MM.1S (cell line): Measurements from ENCODE around the gene CCDC138.

Experiments used
- DNase-seq: peaks from one replicate; pipeline ENCODE4 v3.0.0-alpha.2; 2015
- H2AFZ ChIP-seq: fragments of 300-600 bp; sonication (generic); 2 replicates; pipeline ENCODE4 v1.6.0; 2016; ENCODE audit warnings: antibody characterized with exemption, low read length
- H3F3A ChIP-seq: fragments of 300-600 bp; sonication (generic); 2 replicates; pipeline ENCODE4 v1.6.1; 2016; ENCODE audit warnings: mild to moderate bottlenecking, antibody characterized with exemption, low read length, moderate library complexity, mixed read lengths; ENCODE audit not compliant: insufficient read depth
- H3K27ac ChIP-seq: fragments of 300-600 bp; sonication (generic); 2 replicates; pipeline ENCODE4 v1.5.1; 2016; ENCODE audit warnings: mild to moderate bottlenecking, low read length
- H3K27me3 ChIP-seq: fragments of 300-600 bp; sonication (generic); replicated peaks from 2 replicates; pipeline ENCODE4 v1.6.0; 2016; ENCODE audit warnings: low read length; ENCODE audit not compliant: insufficient read depth
- H3K36me3 ChIP-seq: fragments of 300-600 bp; sonication (generic); replicated peaks from 2 replicates; pipeline ENCODE4 v1.6.1; 2016; ENCODE audit warnings: mild to moderate bottlenecking, low read length, mixed read lengths; ENCODE audit not compliant: insufficient read depth
- H3K4me1 ChIP-seq: fragments of 300-600 bp; sonication (generic); 2 replicates; pipeline ENCODE4 v1.6.1; 2016; ENCODE audit warnings: low read length, mixed read lengths
- H3K4me2 ChIP-seq: fragments of 300-600 bp; sonication (generic); 2 replicates; pipeline ENCODE4 v1.6.0; 2016; ENCODE audit warnings: low read depth, low read length
- H3K4me3 ChIP-seq: fragments of 300-600 bp; sonication (generic); 2 replicates; pipeline ENCODE4 v1.5.1; 2016; ENCODE audit warnings: low read length, mixed read lengths
- H3K79me2 ChIP-seq: fragments of 300-600 bp; sonication (generic); 2 replicates; pipeline ENCODE4 v1.6.1; 2016; ENCODE audit warnings: mixed run types, low read length, mixed read lengths
- H3K9ac ChIP-seq: fragments of 300-600 bp; sonication (generic); 2 replicates; pipeline ENCODE4 v1.6.1; 2016; ENCODE audit warnings: low read length, mixed read lengths
- H3K9me2 ChIP-seq: fragments of 300-600 bp; sonication (generic); replicated peaks from 2 replicates; pipeline ENCODE4 v1.6.1; 2016; ENCODE audit warnings: mild to moderate bottlenecking, low read length, mixed read lengths; ENCODE audit not compliant: insufficient read depth
- H3K9me3 ChIP-seq: fragments of 300-600 bp; sonication (generic); replicated peaks from 2 replicates; pipeline ENCODE4 v1.6.1; 2016; ENCODE audit warnings: mild to moderate bottlenecking, low read length, mixed read lengths; ENCODE audit not compliant: insufficient read depth
- H4K20me1 ChIP-seq: fragments of 300-600 bp; sonication (generic); 2 replicates; pipeline ENCODE4 v1.6.1; 2016; ENCODE audit warnings: mild to moderate bottlenecking, low read length, moderate library complexity, mixed read lengths; ENCODE audit not compliant: insufficient read depth
- EZH2 ChIP-seq: fragments of 300-600 bp; sonication (generic); optimal IDR thresholded peaks from 2 replicates; pipeline ENCODE3; 2017; ENCODE audit warnings: low read depth, mild to moderate bottlenecking, antibody characterized with exemption, low read length, mixed read lengths
- EZH2phosphoT487 ChIP-seq: fragments of 300-600 bp; sonication (generic); IDR thresholded peaks from 2 replicates; pipeline ENCODE4 v1.6.1; 2018; ENCODE audit warnings: antibody characterized with exemption, low read length
- TF ChIP-seq, protein P1 (sequence below): fragments of 300-600 bp; sonication (generic); IDR thresholded peaks from 2 replicates; pipeline ENCODE4 v1.5.1; 2016; ENCODE audit warnings: antibody characterized with exemption, low read length, mixed read lengths

CCDC138 gene

DNA sequence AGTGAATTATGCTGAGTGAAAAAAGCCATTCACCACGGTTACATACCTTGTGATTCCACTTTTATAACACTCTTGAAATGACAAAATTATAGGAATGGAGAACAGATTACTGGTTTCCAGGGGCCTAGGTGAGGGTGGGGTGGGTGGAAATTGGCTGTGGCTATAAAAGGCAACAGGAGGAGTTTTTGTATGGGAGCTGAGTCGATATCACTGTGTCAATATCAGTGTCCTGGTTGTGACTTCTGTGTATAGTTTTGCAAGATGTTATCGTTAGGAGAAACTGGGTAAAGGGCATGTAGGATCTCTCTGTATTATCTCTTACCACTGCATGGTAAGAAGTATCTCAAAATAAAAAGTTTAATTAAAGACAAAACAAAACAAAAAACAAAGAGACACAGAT is 118.1 kb downstream of the CCDC138 start:
- Histone ChIP-seq H3K4me3 (no peak overlapping the region), H3K4me2 (no peak overlapping the region), H3F3A (no peaks in the 10 kb centered on the region), H4K20me1 (no peaks in the 10 kb centered on the region), H3K4me1 (no peaks in the 10 kb centered on the region), H3K9me3 (no peaks in the 10 kb centered on the region), H3K36me3 (no peaks in the 10 kb centered on the region), H3K27ac (no peak overlapping the region), H2AFZ (no peak overlapping the region), H3K9me2 (no peaks in the 10 kb centered on the region), H3K9ac (no peak overlapping the region), H3K27me3 (no peaks in the 10 kb centered on the region), H3K79me2 (no peaks in the 10 kb centered on the region)
- no peak for DNase-seq
- TF ChIP-seq EZH2phosphoT487, result no peak
- no peak for TF ChIP-seq EZH2
- TF ChIP-seq, protein P1, sequence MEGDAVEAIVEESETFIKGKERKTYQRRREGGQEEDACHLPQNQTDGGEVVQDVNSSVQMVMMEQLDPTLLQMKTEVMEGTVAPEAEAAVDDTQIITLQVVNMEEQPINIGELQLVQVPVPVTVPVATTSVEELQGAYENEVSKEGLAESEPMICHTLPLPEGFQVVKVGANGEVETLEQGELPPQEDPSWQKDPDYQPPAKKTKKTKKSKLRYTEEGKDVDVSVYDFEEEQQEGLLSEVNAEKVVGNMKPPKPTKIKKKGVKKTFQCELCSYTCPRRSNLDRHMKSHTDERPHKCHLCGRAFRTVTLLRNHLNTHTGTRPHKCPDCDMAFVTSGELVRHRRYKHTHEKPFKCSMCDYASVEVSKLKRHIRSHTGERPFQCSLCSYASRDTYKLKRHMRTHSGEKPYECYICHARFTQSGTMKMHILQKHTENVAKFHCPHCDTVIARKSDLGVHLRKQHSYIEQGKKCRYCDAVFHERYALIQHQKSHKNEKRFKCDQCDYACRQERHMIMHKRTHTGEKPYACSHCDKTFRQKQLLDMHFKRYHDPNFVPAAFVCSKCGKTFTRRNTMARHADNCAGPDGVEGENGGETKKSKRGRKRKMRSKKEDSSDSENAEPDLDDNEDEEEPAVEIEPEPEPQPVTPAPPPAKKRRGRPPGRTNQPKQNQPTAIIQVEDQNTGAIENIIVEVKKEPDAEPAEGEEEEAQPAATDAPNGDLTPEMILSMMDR, result no peak

DNA sequence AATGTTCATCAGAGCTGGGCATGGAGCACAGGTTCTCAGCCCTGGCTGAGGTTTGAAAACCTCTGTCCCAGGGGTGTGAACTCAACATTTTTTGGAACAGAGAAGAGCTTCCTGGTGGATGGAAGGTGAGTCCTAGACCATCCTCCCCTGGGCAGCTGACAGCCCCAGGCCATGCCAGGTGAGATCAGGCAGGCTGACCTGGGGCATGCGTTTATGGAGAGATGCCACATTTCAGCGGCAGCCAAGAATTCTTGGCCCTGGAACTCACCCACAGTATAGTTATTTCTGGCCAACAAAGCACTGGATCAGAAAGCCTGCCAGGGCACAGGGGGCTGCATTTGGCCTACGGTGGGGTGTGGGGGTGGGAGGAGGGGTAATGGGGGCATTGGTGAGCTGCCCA is 118.6 kb downstream of the CCDC138 start:
- Histone ChIP-seq H3K36me3 (no peaks in the 10 kb centered on the region), H4K20me1 (no peaks in the 10 kb centered on the region), H3K79me2 (no peaks in the 10 kb centered on the region), H3K9ac (no peak overlapping the region), H3K9me2 (no peaks in the 10 kb centered on the region), H3F3A (no peaks in the 10 kb centered on the region), H2AFZ (no peak overlapping the region), H3K9me3 (no peaks in the 10 kb centered on the region), H3K27me3 (no peaks in the 10 kb centered on the region), H3K4me3 (no peak overlapping the region), H3K4me2 (no peak overlapping the region), H3K27ac (no peak overlapping the region), H3K4me1 (no peaks in the 10 kb centered on the region)
- no peak for TF ChIP-seq EZH2phosphoT487
- no peak for TF ChIP-seq EZH2
- TF ChIP-seq, protein P1, result no peak
- no peak for DNase-seq

DNA sequence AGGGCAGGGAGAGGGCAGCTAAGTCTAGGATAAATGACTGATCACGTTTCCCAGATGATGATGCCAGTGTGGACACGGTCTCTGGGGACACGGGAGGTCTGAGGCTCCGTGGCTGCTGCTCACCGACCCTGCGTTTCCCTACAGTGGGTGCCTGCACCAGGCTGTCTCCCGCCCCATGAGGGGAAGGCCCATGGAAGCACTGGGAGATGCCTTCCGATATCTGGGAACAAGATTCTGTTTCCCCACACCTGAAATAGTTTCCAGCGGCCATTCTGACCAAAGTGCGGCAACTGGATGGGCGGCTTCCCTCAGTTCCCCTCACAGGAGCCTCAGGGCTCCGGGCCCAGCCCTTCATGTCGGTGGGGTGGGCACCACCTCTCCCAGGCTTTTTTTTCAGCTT is 119.3 kb downstream of the CCDC138 start:
- TF ChIP-seq EZH2 (no peak), EZH2phosphoT487 (no peak)
- TF ChIP-seq, protein P1, result no peak
- no peak overlapping the region for H2AFZ ChIP-seq
- no peaks in the 10 kb centered on the region for H3K79me2 ChIP-seq
- no peaks in the 10 kb centered on the region for H3K27me3 ChIP-seq
- no peak for DNase-seq
- H3K4me1 ChIP-seq, result no peaks in the 10 kb centered on the region
- H3K9ac ChIP-seq, result no peak overlapping the region
- H3K36me3 ChIP-seq, result no peaks in the 10 kb centered on the region
- H3K9me3 ChIP-seq, result no peaks in the 10 kb centered on the region
- H3K9me2 ChIP-seq, result no peaks in the 10 kb centered on the region
- no peak overlapping the region for H3K4me3 ChIP-seq
- H3F3A ChIP-seq, result no peaks in the 10 kb centered on the region
- no peak overlapping the region for H3K4me2 ChIP-seq
- no peak overlapping the region for H3K27ac ChIP-seq
- no peaks in the 10 kb centered on the region for H4K20me1 ChIP-seq
